22Rv1 (cell line): ENCODE measurements around the gene SOHLH2.

ENCODE experiments used
- CTCF ChIP-seq: fragments of 450-650 bp; IDR thresholded peaks from 2 replicates; pipeline ENCODE4 v1.5.1; 2017; ENCODE audit warnings: mild to moderate bottlenecking
- ZFX ChIP-seq: fragments of 450-650 bp; IDR thresholded peaks from 2 replicates; pipeline ENCODE4 v1.6.1; 2017; ENCODE audit warnings: antibody characterized with exemption, borderline replicate concordance

GRCh38 chr13:36157480-36157879 lies 56.9 kb downstream of the SOHLH2 start:
- TF ChIP-seq CTCF (no peak), ZFX (no peak)
